HEK293T (cell line): ENCODE measurements around the gene TRRAP.

Source experiments
- BHLHE40 ChIP-seq: fragments of 450-650 bp; IDR thresholded peaks from 2 replicates; pipeline ENCODE4 v1.6.1; 2016; ENCODE audit warnings: mild to moderate bottlenecking, moderate library complexity, borderline replicate concordance
- FOXA1 ChIP-seq: fragments of 450-650 bp; IDR thresholded peaks from 2 replicates; pipeline ENCODE4 v1.6.1; 2016; ENCODE audit warnings: mild to moderate bottlenecking
- FOXM1 ChIP-seq: fragments of 450-650 bp; IDR thresholded peaks from 2 replicates; pipeline ENCODE4 v1.6.1; 2017; ENCODE audit warnings: mild to moderate bottlenecking, borderline replicate concordance
- HDGF ChIP-seq: fragments of 450-650 bp; IDR thresholded peaks from 2 replicates; pipeline ENCODE4 v1.6.1; 2017; ENCODE audit warnings: antibody characterized with exemption, borderline replicate concordance
- TF ChIP-seq, protein P1 (sequence below): fragments of 450-650 bp; IDR thresholded peaks from 2 replicates; pipeline ENCODE4 v1.6.1; 2016

DNA sequence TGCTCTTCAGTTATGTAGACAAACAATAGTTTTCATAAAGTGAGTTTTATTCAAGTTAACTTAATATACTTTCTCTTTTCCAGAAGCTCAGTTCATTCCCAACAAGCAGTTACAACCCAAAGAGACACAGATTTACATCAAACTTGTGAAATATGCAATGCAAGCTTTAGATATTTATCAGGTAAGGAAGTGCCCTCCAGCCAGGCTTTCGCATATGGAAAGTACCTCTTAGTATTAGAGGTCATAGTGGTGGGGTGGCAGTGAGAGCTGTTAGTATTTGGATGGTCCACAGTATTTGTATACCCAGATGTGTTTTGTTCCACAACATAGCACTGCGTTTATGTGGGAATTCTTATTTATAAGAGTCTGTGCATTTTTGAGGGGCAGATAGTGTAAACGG is 32.1 kb downstream of the TRRAP start:
- TF ChIP-seq FOXM1 (no peak), FOXA1 (no peak), BHLHE40 (no peak), HDGF (no peak)
- TF ChIP-seq, protein P1, sequence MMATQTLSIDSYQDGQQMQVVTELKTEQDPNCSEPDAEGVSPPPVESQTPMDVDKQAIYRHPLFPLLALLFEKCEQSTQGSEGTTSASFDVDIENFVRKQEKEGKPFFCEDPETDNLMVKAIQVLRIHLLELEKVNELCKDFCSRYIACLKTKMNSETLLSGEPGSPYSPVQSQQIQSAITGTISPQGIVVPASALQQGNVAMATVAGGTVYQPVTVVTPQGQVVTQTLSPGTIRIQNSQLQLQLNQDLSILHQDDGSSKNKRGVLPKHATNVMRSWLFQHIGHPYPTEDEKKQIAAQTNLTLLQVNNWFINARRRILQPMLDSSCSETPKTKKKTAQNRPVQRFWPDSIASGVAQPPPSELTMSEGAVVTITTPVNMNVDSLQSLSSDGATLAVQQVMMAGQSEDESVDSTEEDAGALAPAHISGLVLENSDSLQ = no peak
